K562 (cell line): Measurements from ENCODE around the gene SMC5. TPM values are rescaled to one million over a fixed set of nuclear protein-coding genes. Genes with fewer than 3 reads are reported as not detected.

Source experiments
- ATAC-seq: fragments of 200-7000 bp; cut with Tn5 transposase; 3 replicates; pipeline ENCODE4 v1.9.1; 2020; ENCODE audit warnings: moderate library complexity
- BruUV-seq: library from RNA; stranded (reverse); fragments of 400-500 nt; replicated peaks from 2 replicates; lab custom pipeline; 2021; lab: Mats Ljungman, UMichigan
- CTCF ChIA-PET: fragments of 300-600 bp; formaldehyde crosslinking; extraction: SDS; loops from one replicate; lab custom pipeline; 2021; ENCODE audit warnings: low intra/inter-chr PET ratio; lab: Yijun Ruan, JAX
- POLR2A ChIA-PET: fragments of 300-600, 350-650 bp; sonication (Branson Sonifier 250); formaldehyde crosslinking; extraction: SDS; loops from one replicate; lab custom pipeline; 2021; ENCODE audit warnings: antibody characterized with exemption, inconsistent platforms; lab: Yijun Ruan, JAX
- DNase-seq, 4 experiments: peaks; one replicate each; pipeline versions ENCODE4 v3.0.0 to v3.0.0-alpha.2; 2011 to 2018; ENCODE audit warnings: low spot score in 3 of 4, mixed read lengths in 3 of 4; ENCODE audit errors: extremely low read depth in 1 of 4
- FAIRE-seq: peaks from 2 replicates; lab custom pipeline; 2011; peaks lifted over from hg19 to GRCh38; lab: Jason Lieb, UNC
- H2AFZ ChIP-seq: 2 replicates; pipeline ENCODE4 v1.6.0; 2011; ENCODE audit warnings: low read depth, low read length, control low read depth, inconsistent platforms
- H3K27ac ChIP-seq: fragments of 200-600 bp; 3 replicates; pipeline ENCODE4 v1.8.0; 2011; ENCODE audit warnings: low read depth, mild to moderate bottlenecking, control low read depth, inconsistent platforms, low read length, moderate library complexity, mixed read lengths; ENCODE audit errors: extremely low read depth
- H3K27me3 ChIP-seq, 2 experiments: fragments of 300-600 bp in 1 of 2; 2 replicates in 1 of 2; 3 replicates in 1 of 2; pipeline versions ENCODE4 v1.6.0 to v1.8.0; 2011; ENCODE audit warnings: inconsistent platforms in 2 of 2, low read length in 2 of 2, mild to moderate bottlenecking in 1 of 2, mixed read lengths in 1 of 2, moderate library complexity in 1 of 2; ENCODE audit not compliant: control insufficient read depth in 2 of 2, insufficient read depth in 2 of 2
- H3K36me3 ChIP-seq: fragments of 300-600 bp; 3 replicates; pipeline ENCODE4 v1.8.0; 2011; ENCODE audit warnings: mild to moderate bottlenecking, low read length, inconsistent platforms; ENCODE audit not compliant: control insufficient read depth, insufficient read depth
- H3K4me1 ChIP-seq, 2 experiments: fragments of 200-600 bp in 1 of 2; replicated peaks in 1 of 2; 2 replicates in 1 of 2; 3 replicates in 1 of 2; pipeline versions ENCODE4 v1.5.1 to v1.8.0; 2011; ENCODE audit warnings: inconsistent platforms in 2 of 2, low read length in 2 of 2, mild to moderate bottlenecking in 1 of 2, mixed read lengths in 1 of 2, moderate library complexity in 1 of 2; ENCODE audit not compliant: control insufficient read depth in 2 of 2, insufficient read depth in 2 of 2
- H3K4me2 ChIP-seq: 2 replicates; pipeline ENCODE4 v1.6.1; 2011; ENCODE audit warnings: low read length, control low read depth, inconsistent platforms, mixed read lengths; ENCODE audit not compliant: insufficient read depth
- H3K4me3 ChIP-seq: fragments of 200-600 bp; sonication (generic), shearing (Covaris generic); 2 replicates; pipeline ENCODE4 v1.5.1; 2016; ENCODE audit warnings: control low read depth, inconsistent platforms
- H3K79me2 ChIP-seq: fragments of 200-600 bp; 3 replicates; pipeline ENCODE4 v1.8.0; 2011; ENCODE audit warnings: low read length, inconsistent platforms; ENCODE audit not compliant: control insufficient read depth, insufficient read depth
- H3K9ac ChIP-seq, 2 experiments: 2 replicates each; pipeline versions ENCODE4 v1.6.0 to v1.6.1; 2011; ENCODE audit warnings: low read depth in 2 of 2, low read length in 2 of 2, control low read depth in 1 of 2, inconsistent platforms in 1 of 2, mild to moderate bottlenecking in 1 of 2, mixed read lengths in 1 of 2; ENCODE audit not compliant: insufficient read depth in 1 of 2
- H3K9me1 ChIP-seq: one replicate; pipeline ENCODE4 v1.6.0; 2011; ENCODE audit warnings: inconsistent platforms, mild to moderate bottlenecking, low read length, moderate library complexity; ENCODE audit not compliant: control insufficient read depth, insufficient read depth
- H3K9me3 ChIP-seq: replicated peaks from 2 replicates; pipeline ENCODE4 v1.5.1; 2011; ENCODE audit warnings: low read depth, low read length, inconsistent platforms; ENCODE audit not compliant: control insufficient read depth, insufficient read depth
- H4K20me1 ChIP-seq: replicated peaks from 2 replicates; pipeline ENCODE4 v1.6.1; 2011; ENCODE audit warnings: low read length, inconsistent platforms, mixed read lengths; ENCODE audit not compliant: control insufficient read depth, insufficient read depth
- DEAF1 ChIP-seq: fragments of 450-650 bp; formaldehyde crosslinking; IDR thresholded peaks from 2 replicates; pipeline ENCODE4 v1.4.0; 2020; ENCODE audit warnings: mild to moderate bottlenecking, moderate library complexity
- E2F3 ChIP-seq: fragments of 250-450 bp; sonication (Bioruptor Pico); IDR thresholded peaks from 2 replicates; pipeline ENCODE4 v1.4.0; 2020; ENCODE audit warnings: mild to moderate bottlenecking
- PTBP1 ChIP-seq: fragments of 200-400 bp; formaldehyde crosslinking; IDR thresholded peaks from 2 replicates; pipeline ENCODE4 v1.6.1; 2017; ENCODE audit warnings: low read depth, low read length
- YBX1 ChIP-seq: fragments of 450-650 bp; IDR thresholded peaks from 2 replicates; pipeline ENCODE4 v1.7.1; 2016; ENCODE audit warnings: mild to moderate bottlenecking
- ZKSCAN8 ChIP-seq: fragments of 200-800 bp; sonication (Bioruptor generic); IDR thresholded peaks from 2 replicates; pipeline ENCODE4 v1.6.1; 2016; ENCODE audit warnings: missing genetic modification characterization, missing compliant biosample characterization
- ZNF830 ChIP-seq: fragments of 250-450 bp; sonication (Bioruptor Pico); IDR thresholded peaks from 2 replicates; pipeline ENCODE4 v1.5.0; 2021; ENCODE audit warnings: mild to moderate bottlenecking
- WGBS: fragments of 100-300 bp; shearing (Covaris generic); methylation state at CpG from one replicate; pipeline ENCODE4 v1.1.6; 2016; ENCODE audit warnings: low coverage, mixed read lengths; ENCODE audit not compliant: insufficient coverage; ENCODE audit errors: missing lambda C conversion rate; 5-methylcytosine and 5-hydroxymethylcytosine counted together
- in situ Hi-C: fragments of 300-500 bp; cut with MboI; formaldehyde crosslinking; loops from 4 replicates; pipeline ENCODE4 v1.15.0; 2018; ENCODE audit warnings: inconsistent platforms, mixed read lengths
- intact Hi-C: fragments of 100-400 bp; cut with micrococcal nuclease; formaldehyde crosslinking; loops from 2 replicates; pipeline ENCODE4 v1.14.2; 2022
- polyA plus RNA-seq, 8 experiments: library from polyadenylated mRNA; depleted of rRNA in 4 of 8; stranded (reverse) in 5 of 8; unstranded in 3 of 8; fragments of >200 nt; fragmentation: Nextera tagmentation in 2 of 8; fragmentation: Illumina TruSeq in 1 of 8; extraction: Ambion mirVana in 2 of 8; extraction: Trizol in 1 of 8; gene quantifications; 2 replicates each; pipeline versions ENCODE4 v1.2.1 to v1.2.3, GENCODE V29; 2011 to 2014; ENCODE audit warnings: inconsistent platforms in 1 of 8, missing spikeins in 1 of 8
- total RNA-seq, 7 experiments: library from RNA; depleted of rRNA in 6 of 7; stranded (reverse); fragments of >200 nt in 6 of 7; fragmentation: Illumina TruSeq in 2 of 7; extraction: Trizol in 2 of 7; gene quantifications; 2 replicates each; pipeline versions ENCODE4 v1.2.1 to v1.2.3, GENCODE V29; 2011 to 2021; ENCODE audit warnings: low replicate concordance in 1 of 7

SMC5 gene
- total and polyA plus RNA-seq, 9 of the 15 experiments (the other 6 are each of a cell fraction or from before 2014, with no cell fraction given) = 3.5 to 43.2 (median 21.4) TPM

GRCh38 chr9:70347046-70347445, 88.3 kb downstream of the SMC5 start:
- FAIRE-seq (no peak), ATAC-seq (no peak), DNase-seq (no peak)
- 100% methylated on average over 1 of the region's 2 CpGs for WGBS
- CTCF ChIA-PET = no interaction called here
- Histone ChIP-seq H3K4me2 (no peak overlapping the region), H3K9me3 (no peaks in the 10 kb centered on the region), H4K20me1 (no peaks in the 10 kb centered on the region), H3K36me3 (peaks cover 39% of the 10 kb centered on the region; the same call in 1 of the 3 replicates), H3K9me1 (no peaks in the 10 kb centered on the region), H2AFZ (no peak overlapping the region), H3K4me1 (no peaks in the 10 kb centered on the region; a peak in 1 of 5 replicates), H3K79me2 (no peaks in the 10 kb centered on the region), H3K4me3 (no peak overlapping the region), H3K27me3 (no peaks in the 10 kb centered on the region), H3K27ac (no peak overlapping the region), H3K9ac (no peak overlapping the region)
- in situ Hi-C loops = no loop called here
- POLR2A ChIA-PET = no interaction called here
- no peak for TF ChIP-seq E2F3 (CRISPR knock-in tag)
- no peak for TF ChIP-seq PTBP1
- TF ChIP-seq ZKSCAN8 (CRISPR knock-in tag) = no peak
- TF ChIP-seq DEAF1 (CRISPR knock-in tag) = no peak
- no peak for TF ChIP-seq YBX1
- no peak for TF ChIP-seq ZNF830 (CRISPR knock-in tag)
- intact Hi-C loops = no loop called here
- no TSS peak for BruUV-seq
